Testis (tissue), 2 donors: ENCODE measurements around the gene GPR158.

ENCODE experiments used
- CTCF ChIP-seq, 3 experiments: fragments of 450-650 bp in 2 of 3; fragments of 200-600 bp in 1 of 3; sonication (generic) in 1 of 3; IDR thresholded peaks; one replicate each; pipeline ENCODE4 v1.5.1; 2016 to 2019; ENCODE audit warnings: antibody characterized with exemption in 3 of 3, mild to moderate bottlenecking in 2 of 3, moderate library complexity in 1 of 3
- POLR2A ChIP-seq: fragments of 450-650 bp; IDR thresholded peaks from one replicate; pipeline ENCODE4 v1.6.1; 2017; ENCODE audit warnings: antibody characterized with exemption, mild to moderate bottlenecking, moderate library complexity

DNA sequence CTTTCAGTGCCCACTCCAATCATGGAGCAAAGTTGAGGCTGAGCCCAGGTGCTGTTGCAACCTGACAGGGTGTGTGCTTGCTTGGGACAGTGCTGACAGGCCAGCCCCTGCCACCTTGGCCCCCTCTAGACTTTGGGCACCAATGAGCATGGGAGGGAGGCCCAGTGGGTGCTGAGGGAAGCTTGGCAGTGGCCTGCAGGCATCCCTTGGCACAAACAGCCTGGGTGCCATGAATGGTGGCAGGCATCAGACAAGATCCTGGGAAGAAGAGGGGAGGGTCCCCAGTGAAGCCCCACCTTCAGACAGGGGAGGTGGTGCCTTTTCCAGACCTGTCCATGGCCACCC lies 214.0 kb downstream of the GPR158 start:
- TF ChIP-seq CTCF (IDR thresholded peaks at IDR 0.05), result no peak
- TF ChIP-seq POLR2A, result no peak
